OCI-LY7 (cell line): ENCODE data around the gene ANKRD22. TPM values are rescaled to one million over a fixed set of nuclear protein-coding genes. Genes with fewer than 3 reads are reported as not detected.
"Not testable (repeated sequence)": the region's sequence is repeated elsewhere in the genome, so short reads cannot be mapped to it uniquely, and the experiment has no call there.

Source experiments
- BruUV-seq: library from RNA; stranded (reverse); fragments of 400-500 nt; replicated peaks from 2 replicates; lab custom pipeline; 2021; lab: Mats Ljungman, UMichigan
- CTCF ChIA-PET: fragments of 300-600 bp; sonication (Branson Sonifier 250); formaldehyde crosslinking; loops from one replicate; lab custom pipeline; 2022; ENCODE audit warnings: antibody characterized with exemption; ENCODE audit not compliant: unreplicated experiment; lab: Charles Lee
- POLR2A ChIA-PET: fragments of 300-600 bp; sonication (Branson Sonifier 250); formaldehyde crosslinking; loops from one replicate; lab custom pipeline; 2022; ENCODE audit warnings: antibody characterized with exemption; lab: Charles Lee
- DNase-seq: peaks from one replicate; pipeline ENCODE4 v3.0.0-alpha.2; 2015; ENCODE audit warnings: low spot score
- H2AFZ ChIP-seq: fragments of 200-600 bp; sonication (generic), shearing (Covaris generic); 2 replicates; pipeline ENCODE4 v1.6.1; 2014; ENCODE audit warnings: mild to moderate bottlenecking, antibody characterized with exemption, low read length, moderate library complexity
- H3K27ac ChIP-seq: fragments of 200-600 bp; sonication (generic); 2 replicates; pipeline ENCODE4 v1.5.1; 2014; ENCODE audit warnings: mixed run types, low read depth, mild to moderate bottlenecking, moderate library complexity, low read length, inconsistent platforms; ENCODE audit not compliant: poor library complexity, severe bottlenecking
- H3K36me3 ChIP-seq: fragments of 200-600 bp; sonication (generic); 2 replicates; pipeline ENCODE4 v1.6.1; 2014; ENCODE audit warnings: mild to moderate bottlenecking, antibody characterized with exemption, low read length, moderate library complexity, mixed read lengths; ENCODE audit not compliant: insufficient read depth
- H3K4me1 ChIP-seq: fragments of 200-600 bp; sonication (generic); 2 replicates; pipeline ENCODE4 v1.5.1; 2014; ENCODE audit warnings: mild to moderate bottlenecking, low read length; ENCODE audit not compliant: insufficient read depth, poor library complexity, severe bottlenecking
- H3K4me2 ChIP-seq: fragments of 200-600 bp; sonication (generic); 2 replicates; pipeline ENCODE4 v1.6.1; 2014; ENCODE audit warnings: mild to moderate bottlenecking, low read length
- H3K4me3 ChIP-seq: fragments of 200-600 bp; sonication (generic); 2 replicates; pipeline ENCODE4 v1.5.1; 2014; ENCODE audit warnings: mild to moderate bottlenecking, low read depth, low read length; ENCODE audit not compliant: poor library complexity, severe bottlenecking
- H3K79me2 ChIP-seq: fragments of 200-600 bp; sonication (generic); 2 replicates; pipeline ENCODE4 v1.6.1; 2016; ENCODE audit warnings: low read depth, mild to moderate bottlenecking, low read length, moderate library complexity, mixed read lengths; ENCODE audit not compliant: insufficient read depth
- H3K9me2 ChIP-seq: fragments of 200-600 bp; sonication (generic); 2 replicates; pipeline ENCODE4 v1.6.1; 2016; ENCODE audit warnings: mild to moderate bottlenecking, low read length, mixed read lengths; ENCODE audit not compliant: insufficient read depth
- H3K9me3 ChIP-seq: fragments of 200-600 bp; sonication (generic); 2 replicates; pipeline ENCODE4 v1.6.1; 2014; ENCODE audit warnings: mild to moderate bottlenecking, mixed run types, low read length, mixed read lengths
- H4K20me1 ChIP-seq: fragments of 200-600 bp; sonication (generic); 2 replicates; pipeline ENCODE4 v1.6.1; 2014; ENCODE audit warnings: mild to moderate bottlenecking, antibody characterized with exemption, low read length, moderate library complexity, mixed read lengths; ENCODE audit not compliant: insufficient read depth
- CTCF ChIP-seq: fragments of 200-600 bp; sonication (generic); conservative IDR thresholded peaks from 2 replicates; pipeline ENCODE4 v1.5.1; 2014; ENCODE audit warnings: mild to moderate bottlenecking, antibody characterized with exemption, low read length, moderate library complexity, mixed read lengths
- EZH2phosphoT487 ChIP-seq: fragments of 200-600 bp; sonication (generic); IDR thresholded peaks from 2 replicates; pipeline ENCODE4 v1.6.1; 2018; ENCODE audit warnings: low read depth, borderline replicate concordance, mild to moderate bottlenecking, mixed run types, antibody characterized with exemption, low read length, moderate library complexity, mixed read lengths
- intact Hi-C: fragments of 100-400 bp; cut with micrococcal nuclease; formaldehyde crosslinking; loops from one replicate; pipeline ENCODE4 v1.10.0; 2022; ENCODE audit not compliant: unreplicated experiment
- total RNA-seq, 2 experiments: library from RNA; depleted of rRNA in 1 of 2; stranded (reverse); fragments of >200 nt in 1 of 2; shearing (Covaris generic) in 1 of 2; gene quantifications; 2 replicates each; pipeline ENCODE4 v1.2.3, GENCODE V29; 2014 to 2022

Gene ANKRD22
- total RNA-seq, 2 experiments from 2014 or later = not detected

GRCh38 chr10:88840881-88841280 lies 10.8 kb downstream of the ANKRD22 start:
- ChIA-PET POLR2A (interaction anchor here (0.8 to 1.2 kb wide), 5 partner anchors 34 to 92 kb away, joined by 3 to 4 read pairs (median 3); no protein-coding TSS in a partner anchor), CTCF (no interaction called here)
- Histone ChIP-seq H3K4me2 (no peak overlapping the region), H3K9me2 (no peaks in the 10 kb centered on the region), H2AFZ (no peak overlapping the region), H3K4me1 (peaks cover 2% of the 10 kb centered on the region), H3K9me3 (no peaks in the 10 kb centered on the region), H3K79me2 (no peaks in the 10 kb centered on the region), H3K4me3 (no peak overlapping the region), H3K36me3 (no peaks in the 10 kb centered on the region), H4K20me1 (no peaks in the 10 kb centered on the region), H3K27ac (no peak overlapping the region)
- no TSS peak for BruUV-seq
- intact Hi-C loops = no loop called here
- no peak for DNase-seq
- no peak for TF ChIP-seq CTCF
- TF ChIP-seq EZH2phosphoT487 = no peak

GRCh38 chr10:88840104-88840503 lies 11.5 kb downstream of the ANKRD22 start:
- H3K9me2 ChIP-seq = no peaks in the 10 kb centered on the region
- no peak overlapping the region for H3K4me2 ChIP-seq
- no peak overlapping the region for H2AFZ ChIP-seq
- H3K79me2 ChIP-seq = no peaks in the 10 kb centered on the region
- peaks cover 5% of the 10 kb centered on the region for H3K4me1 ChIP-seq
- intact Hi-C loops = no loop called here
- H4K20me1 ChIP-seq = no peaks in the 10 kb centered on the region
- H3K36me3 ChIP-seq = no peaks in the 10 kb centered on the region
- DNase-seq = no peak
- CTCF ChIA-PET = no interaction called here
- POLR2A ChIA-PET = interaction anchor here (0.6 to 1.1 kb wide), 4 partner anchors 35 to 98 kb away, joined by 3 to 4 read pairs (median 4); no protein-coding TSS in a partner anchor
- TF ChIP-seq CTCF (no peak), EZH2phosphoT487 (no peak)
- H3K27ac ChIP-seq = no peak overlapping the region
- H3K9me3 ChIP-seq = no peaks in the 10 kb centered on the region
- no peak overlapping the region for H3K4me3 ChIP-seq
- no TSS peak for BruUV-seq

- no peak overlapping the region for H3K4me2 ChIP-seq
- intact Hi-C loops = loop anchor here (5.0 kb wide), 1 partner anchor 193 kb away; no protein-coding TSS in a partner anchor
Measured at GRCh38 chr10:88838766-88839350, 12.8 kb downstream of the ANKRD22 start.

GRCh38 chr10:88837632-88838031 lies 14.0 kb downstream of the ANKRD22 start:
- H3K4me2 ChIP-seq, BruUV-seq, H3K79me2 ChIP-seq, DNase-seq, H3K27ac ChIP-seq, H3K9me3 ChIP-seq, H4K20me1 ChIP-seq, H3K9me2 ChIP-seq, H2AFZ ChIP-seq, H3K36me3 ChIP-seq, H3K4me3 ChIP-seq: not testable (repeated sequence)
- peaks cover 12% of the 10 kb centered on the region for H3K4me1 ChIP-seq
- CTCF ChIA-PET = interaction anchor here (4.0 kb wide), 1 partner anchor 95 kb away, joined by 68 read pairs; no protein-coding TSS in a partner anchor
- POLR2A ChIA-PET = interaction anchor here (1.0 to 4.4 kb wide), 5 partner anchors 8 to 94 kb away, joined by 3 to 53 read pairs (median 6); partner anchors contain the start of genes ANKRD22 and STAMBPL1
- intact Hi-C loops = loop anchor here (5.0 kb wide), 1 partner anchor 195 kb away; no protein-coding TSS in a partner anchor

More at GRCh38 chr10:88838766-88839350, 12.8 kb downstream of the ANKRD22 start:
- no peak overlapping the region for H3K4me3 ChIP-seq
- no peaks in the 10 kb centered on the region for H3K9me3 ChIP-seq
- H3K27ac ChIP-seq = no peak overlapping the region
- TF ChIP-seq CTCF = no peak
- no peaks in the 10 kb centered on the region for H4K20me1 ChIP-seq
- H3K79me2 ChIP-seq = no peaks in the 10 kb centered on the region
- CTCF ChIA-PET = interaction anchor here (0.7 kb wide), 1 partner anchor 63 kb away, joined by 3 read pairs; no protein-coding TSS in a partner anchor
- no peak for DNase-seq
- no peak overlapping the region for H2AFZ ChIP-seq
- BruUV-seq = no TSS peak
- POLR2A ChIA-PET = no interaction called here
- H3K36me3 ChIP-seq = no peaks in the 10 kb centered on the region
- H3K9me2 ChIP-seq = no peaks in the 10 kb centered on the region
- peaks cover 6% of the 10 kb centered on the region for H3K4me1 ChIP-seq
